Left renal pelvis (tissue), 4 donors: Measurements from ENCODE around the gene CHD8. TPM values are rescaled to one million over a fixed set of nuclear protein-coding genes. Genes with fewer than 3 reads are reported as not detected.
A peak's percentile ranks its signal among the peaks of the same experiment; 100 is the strongest.

Source experiments
- DNase-seq, 4 donors: peaks; one replicate each; pipeline ENCODE4 v3.0.0-alpha.2; 2013; ENCODE audit warnings: low read depth in 4 of 4, low spot score in 3 of 4
- polyA plus RNA-seq, 4 donors: library from polyadenylated mRNA; unstranded; fragments of 120-200 nt; gene quantifications; one replicate each; pipeline ENCODE4 v1.2.1, GENCODE V29; 2013; ENCODE audit not compliant: insufficient read length in 4 of 4

CHD8 gene
- polyA plus RNA-seq, 4 donors = 62.1 to 78.4 (median 73.6) TPM

DNA sequence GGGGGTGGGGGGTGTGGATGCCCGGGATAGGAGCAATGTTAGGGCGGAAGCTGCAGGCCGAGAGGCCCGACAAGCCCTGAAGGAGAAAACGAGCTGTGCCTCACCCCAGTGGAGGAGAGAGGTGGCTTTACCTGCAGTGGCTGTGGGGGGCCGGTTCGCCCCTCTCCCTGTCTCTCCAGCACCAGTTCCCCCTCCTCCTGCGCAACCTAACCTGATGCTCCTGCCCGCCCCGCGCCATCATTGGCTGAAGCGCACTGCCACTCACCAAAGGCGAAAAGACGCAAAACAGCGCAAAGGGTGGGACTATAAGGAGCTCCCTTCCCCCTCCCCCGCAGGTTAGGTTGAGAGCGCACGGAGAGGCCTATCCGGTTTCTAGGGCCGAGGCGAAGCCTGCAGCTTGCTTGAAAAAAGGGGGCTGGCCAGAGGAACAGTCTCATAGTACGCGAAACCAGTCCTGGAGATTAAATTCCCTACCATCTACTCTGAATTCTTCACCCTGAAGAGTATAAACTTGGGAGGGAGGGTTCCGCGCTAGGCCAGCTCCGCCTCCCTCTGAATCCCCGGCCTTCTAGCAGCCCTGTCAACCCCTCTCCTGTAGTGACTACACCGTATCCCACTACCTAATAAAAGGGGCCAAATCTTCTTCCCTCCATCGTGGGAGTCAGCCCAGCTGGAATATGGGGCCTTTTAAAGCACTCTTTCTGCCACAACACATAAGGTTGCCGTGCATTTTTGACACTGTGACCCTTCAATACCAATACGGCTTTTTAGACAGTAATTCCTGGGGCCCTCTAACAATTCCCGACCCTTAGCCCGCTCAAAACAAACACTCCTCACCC lies 18.6 kb downstream of the CHD8 start:
- DNase-seq = peak; percentile 98 to 100 (median 100)

DNA sequence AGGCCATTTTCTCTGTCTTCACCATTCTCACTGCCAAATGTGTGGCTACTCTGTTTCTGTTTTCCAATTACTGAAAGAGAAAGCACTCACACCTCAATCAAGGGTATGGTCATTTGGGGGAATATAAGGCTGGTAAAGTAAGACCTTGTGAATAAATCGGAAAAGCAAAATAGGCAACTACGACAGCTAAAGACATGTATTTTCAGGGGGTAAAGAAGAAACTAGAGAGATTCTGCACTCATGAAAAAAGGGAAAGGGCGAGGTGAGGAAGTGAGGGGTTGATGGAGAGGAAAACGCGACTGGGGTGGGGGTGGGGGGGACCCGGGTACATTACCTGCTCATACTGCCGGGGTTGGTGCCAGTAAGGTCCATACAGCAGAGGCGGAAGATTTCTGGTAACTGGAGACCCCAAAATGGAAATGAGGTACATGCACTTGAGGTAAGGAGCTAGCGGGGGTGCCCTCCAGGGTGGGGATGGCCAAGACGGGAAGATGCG lies 19.3 kb downstream of the CHD8 start:
- peak in 1 of 4 donors; percentile 1 for DNase-seq

DNA sequence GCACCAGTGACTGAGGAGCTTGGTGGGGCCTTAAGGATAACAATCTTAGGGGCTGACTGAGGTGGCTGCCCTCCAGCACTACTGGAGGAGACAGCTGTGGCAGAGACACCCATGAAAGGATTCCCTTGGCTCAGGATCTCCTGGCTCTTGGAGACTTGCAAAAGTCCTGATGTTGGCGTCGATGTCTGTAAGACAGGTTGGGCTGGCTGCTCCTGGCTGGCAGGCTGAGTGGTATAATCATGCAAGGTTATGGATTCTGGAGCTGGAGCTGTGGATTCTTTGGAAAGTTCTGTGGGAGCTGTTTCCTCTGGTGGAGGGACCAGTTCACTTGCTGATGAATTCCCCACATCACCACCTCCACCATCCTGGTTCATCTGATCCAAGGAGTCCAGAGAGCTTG lies 24.8 kb downstream of the CHD8 start:
- DNase-seq = no peak

DNA sequence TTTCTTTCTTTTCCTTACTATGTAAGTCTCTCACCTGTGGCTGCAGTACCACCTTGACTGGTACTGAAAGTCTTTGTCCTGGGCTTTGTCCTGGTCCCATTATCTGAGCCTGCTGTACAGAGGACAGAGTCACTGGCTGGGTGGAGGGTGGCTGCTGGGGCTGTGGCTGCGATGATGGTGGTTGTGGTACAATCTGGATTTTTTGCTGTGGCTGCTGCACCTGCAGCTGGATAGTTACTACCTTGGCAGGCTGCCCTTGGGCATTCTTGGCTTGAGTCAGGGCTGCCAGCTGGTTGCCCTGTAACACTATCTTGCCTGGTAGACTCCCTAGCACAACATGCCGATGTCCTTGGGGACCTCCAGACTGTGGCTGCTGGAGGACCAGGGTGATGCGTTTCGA lies 27.0 kb downstream of the CHD8 start:
- no peak for DNase-seq

DNA sequence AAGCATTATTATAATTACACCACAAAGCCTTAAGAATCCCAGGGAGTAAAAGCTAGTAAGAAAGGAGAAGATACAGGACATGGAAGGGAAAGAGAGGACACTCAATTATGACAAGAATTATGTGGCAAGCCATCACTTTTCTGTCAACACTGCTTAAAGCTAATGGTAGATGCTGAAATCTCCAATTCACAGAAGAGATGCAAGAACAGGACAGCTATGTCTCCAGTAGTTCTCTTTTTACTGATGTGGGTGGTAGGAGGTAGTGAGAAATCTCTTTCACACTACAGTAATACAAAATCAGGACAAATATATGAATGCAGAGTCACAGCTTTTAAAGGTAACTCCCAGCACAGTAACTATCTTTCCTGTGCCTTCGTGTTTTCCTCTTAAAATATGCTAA lies 29.2 kb downstream of the CHD8 start:
- no peak for DNase-seq

DNA sequence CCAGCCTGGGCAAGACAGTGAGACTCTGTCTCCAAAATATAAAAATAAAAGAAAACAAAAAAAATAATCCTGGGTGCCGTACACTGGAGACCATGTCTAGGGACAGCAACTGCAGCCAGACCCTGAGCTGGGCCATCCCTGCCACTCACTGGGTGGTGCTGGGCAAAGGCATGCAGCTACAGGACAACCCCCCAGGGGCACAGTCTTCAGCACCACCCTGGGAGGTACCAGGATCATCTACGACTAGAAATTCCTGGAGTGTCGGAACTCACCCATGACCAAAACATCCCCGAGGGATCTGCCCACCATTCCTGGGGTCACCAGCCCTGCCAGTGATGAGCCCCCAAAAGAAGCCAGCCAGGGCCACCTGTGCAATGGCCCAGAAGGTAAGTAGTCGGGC lies 36.4 kb downstream of the CHD8 start:
- DNase-seq = no peak

DNA sequence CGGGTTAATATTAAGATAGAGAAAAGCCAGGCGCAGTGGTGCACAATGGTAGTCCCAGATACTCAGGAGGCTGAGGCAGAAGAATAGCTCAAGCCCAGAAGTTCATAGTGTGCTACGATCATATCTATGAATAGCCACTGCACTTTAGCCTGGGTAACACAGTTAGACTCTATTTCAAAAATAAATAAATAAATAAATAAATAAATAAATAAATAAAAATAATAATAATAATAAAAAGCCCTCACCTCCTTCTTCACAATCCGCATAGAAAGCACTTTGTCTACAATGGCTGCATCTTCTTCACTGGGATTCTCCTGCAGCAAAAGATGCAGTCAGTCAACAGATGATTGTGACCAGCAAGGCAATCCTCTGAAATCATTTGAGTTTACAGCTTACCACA lies 40.6 kb downstream of the CHD8 start:
- no peak for DNase-seq

DNA sequence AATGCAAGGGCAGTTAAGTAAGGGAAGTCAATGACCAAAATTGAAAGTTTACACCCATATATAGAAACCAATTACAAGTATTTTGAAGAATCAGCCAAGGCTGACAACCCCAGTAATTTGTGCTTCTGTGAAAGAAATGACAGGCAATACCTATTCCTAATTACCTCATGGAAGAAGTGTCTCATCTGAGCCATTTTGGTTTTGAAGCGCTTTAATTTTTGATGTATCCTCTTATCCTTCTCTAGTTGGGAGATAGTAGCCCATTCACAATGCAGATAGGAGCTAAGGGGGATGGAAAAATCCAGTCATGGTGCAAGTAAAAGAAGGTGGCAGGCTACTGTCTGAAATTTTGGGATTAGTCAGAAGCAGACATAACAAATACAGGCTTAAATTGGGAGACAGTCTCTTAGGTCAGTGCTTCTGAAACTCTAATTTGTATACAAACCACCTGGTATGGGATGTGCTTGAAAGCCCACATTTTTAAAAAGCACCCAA lies 41.7 kb downstream of the CHD8 start:
- DNase-seq = no peak

DNA sequence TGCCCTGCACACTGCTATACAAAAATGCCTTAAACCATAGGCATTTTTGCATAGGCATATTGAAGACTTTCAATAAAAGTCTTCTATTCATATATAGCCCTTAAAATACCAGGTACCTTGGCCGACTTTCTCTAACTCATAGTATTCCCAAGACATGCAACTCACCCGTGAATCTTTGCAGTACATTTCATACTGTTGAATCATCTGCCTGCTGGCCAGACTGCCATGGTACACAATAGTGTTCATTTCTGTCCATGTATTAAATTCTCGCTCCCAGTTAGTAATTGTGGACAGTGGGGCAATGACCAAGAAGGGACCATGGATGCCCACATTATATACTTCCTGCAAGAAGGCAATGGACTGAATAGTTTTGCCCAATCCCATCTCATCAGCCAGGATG lies 47.8 kb downstream of the CHD8 start:
- DNase-seq = no peak

DNA sequence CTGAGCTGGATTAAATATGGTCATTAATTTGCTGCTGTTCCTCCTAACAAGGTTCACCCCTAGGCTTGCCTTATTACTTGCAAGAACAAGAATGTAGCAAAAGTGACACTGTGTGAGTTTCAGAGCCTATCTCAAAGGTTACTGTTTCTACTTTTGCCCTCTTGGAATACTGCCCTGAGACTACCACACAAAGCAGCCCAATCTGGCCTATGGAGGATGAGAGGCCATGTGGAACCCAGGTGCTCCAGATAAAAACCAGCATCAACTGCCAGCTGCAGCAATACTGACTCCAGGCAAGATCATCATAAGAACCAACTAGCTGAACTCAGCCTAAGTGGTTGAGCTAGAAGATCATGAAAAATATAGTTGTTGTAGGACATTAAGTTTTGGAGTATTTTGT lies 49.7 kb downstream of the CHD8 start:
- no peak for DNase-seq

DNA sequence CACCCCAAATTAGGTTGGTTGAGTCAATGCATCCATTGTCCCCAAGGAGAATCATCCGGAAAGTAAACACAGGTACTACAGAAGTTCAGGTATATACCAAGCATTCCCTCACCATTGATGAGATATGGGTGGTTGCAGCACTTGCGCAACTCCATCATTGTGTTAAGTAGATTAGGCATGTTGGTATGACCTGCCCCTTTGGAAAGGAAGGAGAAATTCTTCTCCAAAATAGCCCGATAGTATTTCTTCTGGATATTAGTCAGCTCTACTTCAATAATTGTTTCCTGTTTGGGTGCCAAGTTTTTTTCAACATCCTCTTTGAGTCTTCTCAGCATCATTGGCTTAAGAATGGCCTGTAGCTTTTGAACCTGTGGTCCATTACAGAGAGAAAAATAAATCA lies 50.8 kb downstream of the CHD8 start:
- no peak for DNase-seq

DNA sequence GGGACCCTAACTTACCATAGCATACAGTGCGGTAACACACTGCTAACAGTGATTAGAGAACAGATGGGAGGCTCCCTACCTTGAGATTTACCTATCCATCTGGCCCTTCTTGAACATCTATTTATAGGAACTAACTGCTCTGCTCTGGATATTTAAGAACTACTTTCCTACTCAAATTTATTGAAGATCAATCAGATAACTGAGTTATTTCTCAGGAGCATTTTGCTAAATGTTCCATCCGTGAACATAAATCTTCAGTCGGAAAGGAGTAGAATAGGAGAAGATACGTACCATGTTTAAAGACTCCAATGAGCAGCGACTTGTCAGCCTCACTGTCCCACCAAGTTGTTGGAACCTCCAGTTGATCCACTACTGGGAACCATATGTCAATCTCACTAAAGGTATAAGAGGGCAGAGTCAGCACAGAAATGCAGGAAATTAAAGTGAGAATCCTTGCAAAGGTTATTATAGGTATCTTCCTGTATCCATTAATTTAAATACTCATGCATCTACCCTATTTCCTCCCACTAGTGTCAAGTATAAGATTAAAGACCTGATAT lies 56.5 kb downstream of the CHD8 start:
- DNase-seq = no peak

DNA sequence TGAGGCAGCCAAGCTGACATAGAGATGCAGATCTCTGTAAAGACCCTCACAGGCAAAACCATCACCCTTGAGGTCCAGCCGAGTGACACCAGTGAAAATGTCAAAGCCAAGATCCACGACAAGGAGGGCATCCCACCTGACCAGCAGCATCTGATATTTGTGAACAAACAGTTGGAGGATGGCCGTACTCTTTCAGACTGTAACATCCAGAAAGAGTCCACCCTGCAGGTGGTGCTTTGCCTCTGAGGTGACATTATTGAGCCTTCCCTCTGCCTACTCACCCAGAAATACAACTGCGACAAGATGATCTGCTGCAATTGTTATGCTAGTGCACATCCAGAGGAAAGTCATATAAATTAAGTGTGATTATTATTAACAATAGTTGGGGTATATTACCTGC lies 57.0 kb downstream of the CHD8 start:
- DNase-seq = no peak

DNA sequence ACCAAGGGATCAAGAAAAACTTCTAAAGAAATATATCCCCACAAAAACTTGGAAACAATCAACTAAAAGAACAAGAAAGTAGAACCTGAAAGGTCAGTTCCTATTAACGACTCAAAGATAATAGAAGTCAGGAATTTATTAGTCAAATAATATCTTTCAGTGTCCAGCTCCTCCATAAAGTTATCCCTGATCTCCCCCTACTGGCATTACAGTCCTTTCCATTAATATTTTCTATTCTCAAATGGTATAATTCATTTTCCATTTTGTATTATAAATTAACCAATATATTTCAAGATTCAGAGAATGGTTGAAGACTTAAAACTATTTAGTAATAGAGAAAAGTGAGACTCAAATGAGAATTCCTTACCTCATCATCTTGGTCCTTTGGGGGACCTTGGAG lies 60.5 kb downstream of the CHD8 start:
- DNase-seq = no peak

DNA sequence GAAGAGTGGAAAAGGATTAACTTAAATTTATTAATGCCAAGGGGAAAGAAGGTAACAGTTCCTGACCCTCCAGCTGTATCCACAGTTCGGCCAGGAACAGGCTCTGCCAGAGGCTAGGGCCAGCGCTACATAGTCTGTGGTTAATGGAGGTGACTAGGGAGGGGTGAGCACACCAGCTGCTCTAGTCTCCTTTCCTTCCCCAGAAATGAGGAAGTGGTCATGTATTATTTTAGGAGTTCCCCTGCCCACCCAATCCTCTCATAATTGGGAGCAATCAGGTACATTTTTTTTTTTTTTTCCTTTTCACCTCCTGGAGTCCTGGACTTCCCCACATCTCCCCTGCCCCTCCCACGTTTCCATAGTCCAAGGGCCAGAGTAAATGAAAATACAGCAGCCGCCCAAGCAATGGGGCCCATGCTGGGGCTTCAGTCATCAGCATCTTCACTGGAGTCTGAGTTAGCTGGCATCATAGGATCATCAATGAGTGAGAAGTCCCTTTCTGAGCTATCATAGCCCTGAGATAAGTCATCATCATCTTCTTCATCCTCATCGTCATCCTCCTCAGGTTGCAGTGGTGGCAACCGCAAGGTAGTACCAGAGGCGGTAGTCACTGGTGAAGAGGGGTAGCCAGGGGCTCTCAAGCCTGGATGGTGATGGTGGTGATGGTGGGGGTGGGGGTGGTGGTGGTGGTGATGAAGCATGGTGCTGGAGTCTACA lies 70.6 kb downstream of the CHD8 start:
- DNase-seq = no peak

DNA sequence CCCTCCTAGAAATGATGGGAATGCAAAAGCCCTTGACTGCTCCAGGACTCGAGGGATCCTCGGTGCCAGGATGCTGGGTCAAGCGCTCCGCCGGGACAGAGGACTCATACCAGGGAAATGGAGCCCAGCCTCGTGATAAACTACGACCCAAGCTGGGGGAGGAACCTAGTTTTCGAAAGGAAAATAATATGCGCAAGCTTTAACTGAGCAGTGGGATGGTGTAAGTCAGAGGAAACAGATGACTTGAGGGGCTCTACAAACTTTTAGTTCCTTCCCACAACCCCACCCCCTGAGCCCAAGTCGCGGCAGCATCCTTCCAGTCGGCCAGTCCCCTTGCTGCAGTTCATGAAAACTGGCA lies 71.5 kb downstream of the CHD8 start:
- DNase-seq = no peak

DNA sequence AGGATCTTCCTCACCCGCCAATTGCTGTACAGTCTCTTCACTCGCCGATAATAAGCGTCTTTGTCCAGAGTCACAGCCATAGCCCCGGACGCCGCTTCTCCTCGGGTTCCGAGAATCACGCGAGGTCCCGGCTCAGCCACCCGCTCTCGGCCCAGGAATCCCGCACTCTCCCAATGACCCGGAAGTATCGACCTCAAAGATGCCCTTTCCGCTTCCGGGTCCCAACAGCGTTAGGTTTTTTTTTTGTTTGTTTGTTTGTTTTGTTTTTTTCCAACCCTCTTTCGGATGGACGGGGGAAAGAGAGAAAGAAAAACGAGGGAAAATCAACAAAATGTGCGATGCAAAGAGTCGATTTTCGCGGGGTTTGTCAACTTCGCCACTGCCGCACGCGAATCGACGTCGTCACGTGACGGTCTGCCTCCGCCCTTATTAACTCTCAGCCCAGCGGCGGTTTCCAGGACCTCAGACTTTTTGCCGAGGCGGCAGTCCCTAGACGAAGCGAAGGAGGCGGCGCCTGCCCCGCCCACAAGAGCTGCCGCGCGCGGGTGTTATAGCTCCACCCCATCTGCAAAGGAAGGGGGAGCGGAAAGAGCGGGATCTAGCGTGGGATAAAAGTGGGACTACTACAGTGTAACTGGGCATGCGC lies 72.0 kb downstream of the CHD8 start, which contains the start of gene SUPT16H:
Gene SUPT16H, minus strand, starts transcription at position 172 of the 646 bp plus-strand sequence. Its CDS starts 92 bp downstream, at position 80.
- DNase-seq = peak; percentile 87 to 94 (median 92)

DNA sequence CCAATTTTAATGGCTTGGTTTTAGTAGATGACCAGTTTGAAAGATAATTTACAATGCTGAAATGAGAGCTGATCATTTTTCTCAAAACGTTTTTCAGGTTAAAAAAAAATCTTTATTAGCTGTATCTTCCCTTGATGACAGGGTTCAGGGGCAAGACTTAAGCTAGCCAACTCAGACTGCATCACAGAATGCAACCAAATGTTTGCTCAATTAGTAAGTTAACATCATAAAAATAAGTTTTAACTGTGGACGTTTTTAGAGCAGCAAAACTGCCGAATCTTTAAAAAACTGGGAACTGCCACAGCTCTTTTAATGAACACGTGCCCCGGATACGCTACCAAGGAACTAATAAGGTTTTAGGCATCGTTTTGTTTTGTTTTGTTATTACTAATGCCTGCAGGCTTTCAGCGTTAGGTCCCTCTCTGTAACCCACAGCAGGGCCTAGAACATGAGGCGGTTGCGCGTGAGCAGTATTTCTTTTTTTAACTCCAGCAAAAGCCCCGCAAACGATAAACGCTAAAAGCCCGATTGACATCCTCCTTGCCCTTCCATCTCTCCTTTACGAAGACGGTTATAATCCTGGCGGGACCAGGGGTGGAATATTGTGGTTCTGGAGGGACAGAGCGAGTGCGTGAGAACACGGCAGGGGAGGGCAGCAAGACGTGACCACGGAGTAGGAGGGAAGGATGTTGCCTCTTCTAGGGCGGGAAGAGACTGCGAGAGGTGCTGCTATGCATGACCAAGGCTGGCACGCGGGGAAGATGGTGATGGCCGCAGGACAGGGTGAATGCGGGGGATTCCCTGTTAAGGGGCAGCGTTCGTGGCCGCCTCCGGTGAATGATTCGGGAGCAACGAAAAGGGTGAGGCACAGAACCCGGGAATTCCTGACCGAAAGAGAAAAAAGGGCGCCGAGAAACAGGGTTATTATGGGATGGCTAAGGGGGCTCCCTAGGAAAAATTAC lies 72.8 kb downstream of the CHD8 start:
- peak in 2 of 4 donors; percentile 21 to 24 for DNase-seq

DNA sequence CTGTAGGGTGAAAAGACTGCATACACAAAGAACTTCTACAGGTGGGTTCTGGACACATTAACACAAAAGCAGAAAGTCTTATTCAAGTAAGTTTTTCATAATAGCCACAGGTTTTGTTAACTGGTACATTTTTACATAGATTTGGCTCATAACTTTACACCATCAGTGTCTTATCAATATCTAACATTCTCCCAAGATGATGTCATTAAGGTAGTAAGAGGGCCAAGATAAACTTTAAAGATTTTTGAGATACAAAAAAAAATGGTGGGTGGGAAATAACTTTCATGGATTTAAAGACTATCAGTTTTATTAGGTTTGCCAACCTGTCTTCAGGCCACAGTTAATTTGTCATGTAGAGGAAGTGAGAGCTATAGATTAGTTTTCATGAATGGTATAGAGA lies 73.8 kb downstream of the CHD8 start:
- DNase-seq = no peak

DNA sequence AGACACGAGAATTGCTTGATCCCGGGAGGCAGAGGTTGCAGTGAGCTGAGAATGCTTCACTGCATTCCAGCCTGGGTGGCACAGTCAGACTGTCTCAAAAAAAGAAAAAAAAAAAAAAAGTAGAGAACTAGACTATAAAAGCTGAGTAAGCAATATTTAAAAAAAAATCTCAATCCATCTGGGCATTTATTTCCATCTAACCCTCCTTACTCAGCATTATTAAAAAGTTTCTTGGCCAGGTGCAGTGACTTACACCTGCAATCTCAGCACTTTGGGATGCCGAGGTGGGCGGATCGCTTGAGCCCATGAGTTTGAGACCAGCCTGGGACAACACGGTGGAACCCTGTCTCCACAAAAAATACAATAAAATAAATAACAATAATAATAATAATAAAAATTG lies 76.6 kb downstream of the CHD8 start:
- DNase-seq = no peak
